Prostate gland (tissue), 2 donors: Measurements from ENCODE around the gene SETD2. TPM values are rescaled to one million over a fixed set of nuclear protein-coding genes. Genes with fewer than 3 reads are reported as not detected.

Experiments
- DNase-seq: peaks from one replicate; pipeline ENCODE4 v3.0.0-alpha.2; 2019; ENCODE audit warnings: low spot score
- H3K27ac ChIP-seq, 2 donors: fragments of 200-600 bp; sonication (generic); 2 replicates each; pipeline ENCODE4 v1.5.1; 2017 to 2019
- H3K27me3 ChIP-seq: fragments of 200-600 bp; sonication (generic); replicated peaks from 2 replicates; pipeline ENCODE4 v1.5.1; 2019; ENCODE audit not compliant: insufficient read depth
- H3K36me3 ChIP-seq, 2 donors: fragments of 200-600 bp; sonication (generic); 1 replicate in 1 of 2; 2 replicates in 1 of 2; pipeline versions ENCODE4 v1.5.1 to v1.8.1; 2017 to 2019
- H3K4me1 ChIP-seq: fragments of 200-600 bp; sonication (generic); replicated peaks from 2 replicates; pipeline ENCODE4 v1.5.1; 2019
- H3K4me3 ChIP-seq, 2 donors: fragments of 200-600 bp; sonication (generic); 2 replicates each; pipeline ENCODE4 v1.5.1; 2017 to 2019
- H3K9me3 ChIP-seq: fragments of 200-600 bp; sonication (generic); 2 replicates; pipeline ENCODE4 v1.5.1; 2017
- POLR2A ChIP-seq: fragments of 450-650 bp; IDR thresholded peaks from one replicate; pipeline ENCODE4 v1.6.1; 2016; ENCODE audit warnings: antibody characterized with exemption, mild to moderate bottlenecking
- POLR2AphosphoS5 ChIP-seq: sonication (generic); formaldehyde crosslinking; IDR thresholded peaks from one replicate; pipeline ENCODE4 v1.6.1; 2017; ENCODE audit warnings: antibody characterized with exemption
- WGBS: methylation state at CpG from one replicate; pipeline ENCODE4 v1.1.5; 2018; 5-methylcytosine and 5-hydroxymethylcytosine counted together
- intact Hi-C: fragments of 100-400 bp; cut with DNase I; formaldehyde crosslinking; loops from one replicate; pipeline ENCODE4 v1.14.2; 2022
- total RNA-seq, 2 donors: library from RNA; depleted of rRNA; stranded (reverse); fragments of >200 nt; gene quantifications; one replicate each; pipeline ENCODE4 v1.1.0, GENCODE V29; 2016
- TF ChIP-seq, protein P1 (sequence below), 4 experiments: fragments of 200-600 bp in 2 of 4; fragments of 450-650 bp in 2 of 4; sonication (generic) in 2 of 4; IDR thresholded peaks; 1 replicate in 3 of 4; 2 replicates in 1 of 4; pipeline ENCODE4 v1.5.1; 2016 to 2019; ENCODE audit warnings: antibody characterized with exemption in 4 of 4, mild to moderate bottlenecking in 2 of 4, moderate library complexity in 2 of 4

SETD2 gene
- total RNA-seq, 2 donors from 2014 or later: 49.8 to 56.2 TPM

DNA sequence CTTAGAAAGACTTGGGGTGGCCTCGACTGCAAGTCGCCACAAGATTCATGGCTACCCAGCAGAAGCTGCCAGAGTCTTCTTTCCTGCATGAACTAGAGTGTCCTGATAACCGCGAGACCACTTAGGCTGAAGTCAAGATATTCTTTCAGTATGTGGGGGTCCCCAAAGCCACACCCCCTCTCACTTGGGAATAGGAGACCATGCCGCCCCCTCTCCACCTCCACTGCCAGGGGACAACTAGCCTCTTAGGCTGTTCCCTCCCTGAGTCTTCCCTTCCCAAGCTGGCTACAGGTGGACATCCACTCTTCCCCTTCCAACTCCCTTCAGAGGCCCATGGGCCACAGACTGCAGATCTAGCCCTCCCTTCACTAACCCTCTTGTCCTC, 186.1 kb downstream of the SETD2 start:
- H3K4me3 ChIP-seq: no peak overlapping the region
- H3K9me3 ChIP-seq: no peaks in the 10 kb centered on the region
- no peak overlapping the region for H3K27ac ChIP-seq
- DNase-seq: no peak
- no peaks in the 10 kb centered on the region for H3K36me3 ChIP-seq
- intact Hi-C loops: loop anchor here (5.0 kb wide), 2 partner anchors 46 to 184 kb away; partner anchors contain the start of gene SETD2
- TF ChIP-seq POLR2A (no peak), POLR2AphosphoS5 (no peak)
- TF ChIP-seq, protein P1, sequence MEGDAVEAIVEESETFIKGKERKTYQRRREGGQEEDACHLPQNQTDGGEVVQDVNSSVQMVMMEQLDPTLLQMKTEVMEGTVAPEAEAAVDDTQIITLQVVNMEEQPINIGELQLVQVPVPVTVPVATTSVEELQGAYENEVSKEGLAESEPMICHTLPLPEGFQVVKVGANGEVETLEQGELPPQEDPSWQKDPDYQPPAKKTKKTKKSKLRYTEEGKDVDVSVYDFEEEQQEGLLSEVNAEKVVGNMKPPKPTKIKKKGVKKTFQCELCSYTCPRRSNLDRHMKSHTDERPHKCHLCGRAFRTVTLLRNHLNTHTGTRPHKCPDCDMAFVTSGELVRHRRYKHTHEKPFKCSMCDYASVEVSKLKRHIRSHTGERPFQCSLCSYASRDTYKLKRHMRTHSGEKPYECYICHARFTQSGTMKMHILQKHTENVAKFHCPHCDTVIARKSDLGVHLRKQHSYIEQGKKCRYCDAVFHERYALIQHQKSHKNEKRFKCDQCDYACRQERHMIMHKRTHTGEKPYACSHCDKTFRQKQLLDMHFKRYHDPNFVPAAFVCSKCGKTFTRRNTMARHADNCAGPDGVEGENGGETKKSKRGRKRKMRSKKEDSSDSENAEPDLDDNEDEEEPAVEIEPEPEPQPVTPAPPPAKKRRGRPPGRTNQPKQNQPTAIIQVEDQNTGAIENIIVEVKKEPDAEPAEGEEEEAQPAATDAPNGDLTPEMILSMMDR (IDR thresholded peaks at IDR 0.05): no peak
- WGBS: 98% methylated on average over 5 of the region's 5 CpGs
- H3K4me1 ChIP-seq: peaks cover 12% of the 10 kb centered on the region
- H3K27me3 ChIP-seq: no peaks in the 10 kb centered on the region

DNA sequence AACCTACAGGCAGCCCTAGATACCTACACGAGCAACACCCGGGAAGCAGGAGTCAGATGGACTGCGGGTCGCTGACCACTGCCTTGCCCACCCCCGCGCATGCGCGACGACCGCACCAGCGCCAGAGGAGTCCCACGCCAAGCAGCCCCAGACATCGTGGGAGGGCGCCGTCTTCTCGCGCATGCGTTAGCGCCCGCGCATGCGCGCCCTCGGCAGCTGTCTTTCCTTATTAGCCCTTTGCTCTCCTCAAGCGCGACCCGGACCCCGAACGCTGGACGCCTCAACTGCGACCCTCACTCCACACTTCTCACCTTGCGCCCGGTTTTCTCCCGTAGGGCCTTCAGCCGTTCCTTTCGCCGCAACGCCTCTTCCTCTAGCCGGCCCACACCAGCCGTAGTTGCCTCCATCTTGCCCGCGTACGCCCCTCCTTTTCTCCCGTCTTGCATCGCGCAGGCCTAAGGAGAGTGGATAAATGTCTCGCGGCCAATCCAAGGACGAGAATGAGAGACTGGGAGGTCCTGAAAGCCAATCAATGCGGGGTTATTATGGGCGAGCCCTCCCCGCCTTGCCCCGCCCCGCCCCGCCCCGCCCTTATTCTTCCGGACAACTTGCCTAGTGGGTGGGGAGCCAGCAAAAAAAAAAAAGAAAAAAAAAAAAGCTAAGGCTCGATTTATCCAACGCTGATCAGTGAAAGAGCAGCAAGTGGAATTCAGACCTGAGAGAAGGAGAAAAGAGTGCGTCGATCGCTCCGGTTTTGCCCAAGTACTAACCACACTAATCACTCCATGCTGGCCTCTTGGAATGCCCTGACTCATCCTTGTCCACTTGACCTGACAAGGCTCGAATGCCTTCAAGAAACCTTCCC, 187.4 kb downstream of the SETD2 start, which contains the start of gene CCDC12:
Gene CCDC12, minus strand, starts transcription at position 420 of the 865 bp plus-strand sequence. Its CDS starts 13 bp downstream, at position 407.
- under 1% methylated on average over 64 of the region's 64 CpGs for WGBS
- intact Hi-C loops: loop anchor here (5.0 kb wide), 2 partner anchors 44 to 186 kb away; partner anchors contain the start of gene SETD2
- no peaks in the 10 kb centered on the region for H3K9me3 ChIP-seq
- peak within 1 kb of the TSS; percentile 61 to 66 for H3K4me3 ChIP-seq
- H3K36me3 ChIP-seq: no peaks in the 10 kb centered on the region
- peak; percentile 98 for DNase-seq
- H3K27ac ChIP-seq: peak within 1 kb of the TSS; percentile 93
- no peaks in the 10 kb centered on the region for H3K27me3 ChIP-seq
- peaks cover 3% of the 10 kb centered on the region for H3K4me1 ChIP-seq
- TF ChIP-seq, protein P1 (IDR thresholded peaks at IDR 0.05): peak in 2 of 4 experiments; percentile 16 to 26
- TF ChIP-seq POLR2AphosphoS5 (peak; percentile 70), POLR2A (peak; percentile 69)

DNA sequence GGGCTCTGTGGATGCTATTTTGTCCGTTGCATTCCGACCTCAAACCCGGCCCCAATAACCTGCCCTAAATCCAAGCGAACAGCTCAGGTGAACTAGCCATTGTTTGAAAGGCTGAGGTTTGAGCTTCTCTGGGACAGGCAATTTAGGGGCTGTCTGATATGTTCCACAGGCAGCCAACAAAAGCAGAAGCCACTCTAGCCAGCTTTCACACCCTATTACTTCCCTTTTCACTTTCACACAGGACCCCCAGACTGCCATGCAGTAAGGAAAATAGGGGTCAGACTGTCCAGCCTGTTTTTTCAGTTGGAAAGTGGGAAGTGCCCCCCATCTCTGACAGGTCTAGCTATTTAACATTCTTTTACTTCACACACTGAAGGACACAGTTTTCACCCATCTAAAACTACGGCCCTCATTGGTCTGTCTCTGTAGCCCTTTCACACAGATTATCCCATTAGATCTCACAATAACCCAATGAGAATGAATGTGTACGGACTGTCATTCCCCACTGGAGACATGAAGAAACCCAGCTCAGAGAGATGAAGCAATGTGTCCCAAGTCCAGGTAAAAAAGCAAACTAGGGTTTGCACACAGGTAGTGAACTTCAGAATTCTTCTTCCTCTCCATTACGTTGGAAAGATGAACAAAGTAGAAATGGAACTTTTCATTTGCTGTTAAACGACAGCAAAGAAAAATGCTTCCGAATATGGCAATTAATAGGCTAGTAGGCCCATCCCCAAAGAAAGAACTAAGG, 189.3 kb downstream of the SETD2 start:
- DNase-seq: no peak

DNA sequence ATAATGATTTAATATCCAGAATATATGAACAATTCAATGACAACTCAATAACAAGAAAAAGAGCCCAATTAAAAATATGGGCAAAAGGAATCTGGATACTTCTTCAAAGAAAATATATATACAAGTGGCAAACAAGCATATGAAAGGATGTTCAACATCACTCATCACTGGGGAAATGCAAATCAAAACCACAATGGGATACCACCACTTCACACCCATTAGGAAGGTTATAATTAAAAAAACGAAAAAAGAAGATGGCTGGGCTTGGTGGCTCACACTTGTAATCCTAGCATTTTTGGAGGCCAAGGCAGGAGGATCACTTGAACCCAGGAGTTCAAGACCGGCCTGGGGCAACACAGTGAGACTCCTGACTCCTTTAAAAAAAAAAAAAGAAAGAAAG, 191.5 kb downstream of the SETD2 start:
- no peak overlapping the region for H3K27ac ChIP-seq
- no peak for DNase-seq
- H3K27me3 ChIP-seq: no peaks in the 10 kb centered on the region
- intact Hi-C loops: no loop called here
- TF ChIP-seq POLR2A: no peak
- no peak for TF ChIP-seq POLR2AphosphoS5
- TF ChIP-seq, protein P1 (IDR thresholded peaks at IDR 0.05): no peak
- WGBS: 90% methylated on average over 2 of the region's 2 CpGs
- H3K36me3 ChIP-seq: no peaks in the 10 kb centered on the region
- H3K9me3 ChIP-seq: no peaks in the 10 kb centered on the region
- no peak overlapping the region for H3K4me3 ChIP-seq
- no peaks in the 10 kb centered on the region for H3K4me1 ChIP-seq

More for the DNA sequence above, 189.3 kb downstream of the SETD2 start:
- Histone ChIP-seq H3K9me3 (no peaks in the 10 kb centered on the region), H3K27ac (no peak overlapping the region), H3K4me3 (no peak overlapping the region), H3K36me3 (no peaks in the 10 kb centered on the region), H3K27me3 (no peaks in the 10 kb centered on the region), H3K4me1 (no peaks in the 10 kb centered on the region)
- 79% methylated on average over 9 of the region's 9 CpGs for WGBS
- intact Hi-C loops: loop anchor here (5.0 kb wide), 2 partner anchors 42 to 188 kb away; partner anchors contain the start of gene SETD2
- TF ChIP-seq POLR2AphosphoS5 (no peak), POLR2A (no peak)
- TF ChIP-seq, protein P1 (IDR thresholded peaks at IDR 0.05): no peak
